PC-3 (cell line): ENCODE measurements around the gene PODN. TPM values are rescaled to one million over a fixed set of nuclear protein-coding genes. Genes with fewer than 3 reads are reported as not detected.

Source experiments
- ATAC-seq: fragments of 200-7000 bp; cut with Tn5 transposase; 2 replicates; pipeline ENCODE4 v1.9.1; 2020; ENCODE audit warnings: mild to moderate bottlenecking, moderate library complexity
- BruUV-seq: library from RNA; stranded (reverse); fragments of 400-500 nt; replicated peaks from 2 replicates; lab custom pipeline; 2021; lab: Mats Ljungman, UMichigan
- CTCF ChIA-PET: fragments of 300-600 bp; sonication (Branson Sonifier 250); formaldehyde crosslinking; loops from one replicate; lab custom pipeline; 2022; ENCODE audit warnings: antibody characterized with exemption; lab: Charles Lee
- POLR2A ChIA-PET: fragments of 300-600 bp; sonication (Branson Sonifier 250); formaldehyde crosslinking; loops from one replicate; lab custom pipeline; 2022; ENCODE audit warnings: antibody characterized with exemption; ENCODE audit not compliant: unreplicated experiment; lab: Charles Lee
- DNase-seq: peaks from one replicate; pipeline ENCODE4 v3.0.0-alpha.2; 2015
- H2AFZ ChIP-seq: fragments of 300-600 bp; sonication (generic); 2 replicates; pipeline ENCODE4 v1.6.0; 2016; ENCODE audit warnings: antibody characterized with exemption, low read length
- H3F3A ChIP-seq: fragments of 300-600 bp; sonication (generic); one replicate; pipeline ENCODE4 v1.6.0; 2017; ENCODE audit warnings: antibody characterized with exemption, low read length, control low read depth, mild to moderate bottlenecking; ENCODE audit not compliant: unreplicated experiment
- H3K27ac ChIP-seq: fragments of 300-600 bp; sonication (generic); 2 replicates; pipeline ENCODE4 v1.5.1; 2016; ENCODE audit warnings: mild to moderate bottlenecking, low read length
- H3K27me3 ChIP-seq: fragments of 300-600 bp; sonication (generic); 2 replicates; pipeline ENCODE4 v1.6.1; 2016; ENCODE audit warnings: low read length, mixed read lengths
- H3K36me3 ChIP-seq: fragments of 300-600 bp; sonication (generic); 2 replicates; pipeline ENCODE4 v1.6.1; 2016; ENCODE audit warnings: low read depth, mixed run types, low read length, mixed read lengths
- H3K4me1 ChIP-seq: fragments of 300-600 bp; sonication (generic); 2 replicates; pipeline ENCODE4 v1.5.1; 2016; ENCODE audit warnings: low read length; ENCODE audit not compliant: insufficient read depth
- H3K4me2 ChIP-seq: fragments of 300-600 bp; sonication (generic); 2 replicates; pipeline ENCODE4 v1.6.0; 2016; ENCODE audit warnings: low read length
- H3K4me3 ChIP-seq: fragments of 300-600 bp; sonication (generic); 2 replicates; pipeline ENCODE4 v1.5.1; 2016; ENCODE audit warnings: mild to moderate bottlenecking, low read length, mixed read lengths
- H3K79me2 ChIP-seq: fragments of 300-600 bp; sonication (generic); 2 replicates; pipeline ENCODE4 v1.6.1; 2017; ENCODE audit warnings: low read length, mixed read lengths
- H3K9ac ChIP-seq: fragments of 300-600 bp; sonication (generic); 2 replicates; pipeline ENCODE4 v1.6.0; 2016; ENCODE audit warnings: mild to moderate bottlenecking, low read length
- H3K9me2 ChIP-seq: fragments of 300-600 bp; sonication (generic); replicated peaks from 2 replicates; pipeline ENCODE4 v1.6.1; 2016; ENCODE audit warnings: mixed run types, low read length, mixed read lengths
- H3K9me3 ChIP-seq: fragments of 300-600 bp; sonication (generic); 2 replicates; pipeline ENCODE4 v1.6.1; 2016; ENCODE audit warnings: low read length, mixed read lengths
- H4K20me1 ChIP-seq: fragments of 300-600 bp; sonication (generic); 2 replicates; pipeline ENCODE4 v1.6.1; 2016; ENCODE audit warnings: low read length, mixed read lengths
- EZH2 ChIP-seq: fragments of 300-600 bp; sonication (generic); IDR thresholded peaks from one replicate; pipeline ENCODE4 v1.6.1; 2017; ENCODE audit warnings: antibody characterized with exemption, mild to moderate bottlenecking, low read length; ENCODE audit not compliant: unreplicated experiment
- EZH2phosphoT487 ChIP-seq: fragments of 300-600 bp; sonication (generic); IDR thresholded peaks from 2 replicates; pipeline ENCODE4 v1.6.1; 2018; ENCODE audit warnings: mild to moderate bottlenecking, antibody characterized with exemption, low read length, borderline replicate concordance
- intact Hi-C: fragments of 100-400 bp; cut with micrococcal nuclease; formaldehyde crosslinking; loops from 2 replicates; pipeline ENCODE4 v1.9.0; 2023
- total RNA-seq: library from RNA; depleted of rRNA; stranded (reverse); fragments of >200 nt; gene quantifications from 2 replicates; pipeline ENCODE4 v1.2.3, GENCODE V29; 2014
- TF ChIP-seq, protein P1 (sequence below): fragments of 300-600 bp; sonication (generic); conservative IDR thresholded peaks from 2 replicates; pipeline ENCODE4 v1.5.1; 2017; ENCODE audit warnings: antibody characterized with exemption, low read depth, mild to moderate bottlenecking, low read length

PODN gene
- total RNA-seq, 1 experiment from 2014 or later, result not detected

DNA sequence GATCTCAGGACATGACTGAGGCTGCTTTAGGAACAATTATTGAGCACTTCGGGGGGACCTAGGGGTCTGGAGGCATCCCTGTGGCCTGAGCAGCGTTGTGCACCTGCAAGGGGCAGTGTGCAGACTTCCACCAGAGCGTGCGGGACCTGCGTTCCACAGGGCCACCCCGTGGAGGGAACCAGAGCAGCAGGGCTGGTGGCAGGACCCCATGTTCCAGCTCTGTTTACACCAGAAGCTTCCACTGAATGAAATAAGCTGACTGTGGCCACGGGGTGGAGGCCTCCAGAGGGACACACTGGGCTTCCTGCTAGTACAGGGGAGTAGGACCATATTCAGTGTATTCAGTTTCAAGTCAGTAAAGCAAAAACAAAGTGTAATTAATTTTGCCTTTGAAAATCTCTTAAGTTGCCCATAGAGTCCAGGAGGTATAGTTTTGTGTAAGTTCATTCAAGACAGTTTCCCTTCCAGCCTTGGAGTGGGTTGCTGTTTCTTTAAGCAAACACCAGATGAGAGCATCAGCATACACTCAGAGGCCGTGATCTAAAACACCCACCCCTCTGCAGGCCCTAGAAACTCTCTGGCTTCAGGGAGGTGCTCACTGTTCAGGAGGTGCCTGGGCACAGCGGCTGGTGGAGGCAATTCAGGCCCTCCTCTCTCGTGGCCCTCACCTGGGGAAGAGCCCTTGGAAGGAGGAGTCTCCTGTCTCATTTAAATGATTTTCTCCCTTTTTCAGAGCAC is 63.8 kb downstream of the PODN start:
- CTCF ChIA-PET, result no interaction called here
- intact Hi-C loops, result no loop called here
- ATAC-seq, result no peak
- H3K9me3 ChIP-seq, result no peaks in the 10 kb centered on the region
- H3K4me2 ChIP-seq, result no peak overlapping the region
- no peaks in the 10 kb centered on the region for H3K36me3 ChIP-seq
- no peaks in the 10 kb centered on the region for H3K79me2 ChIP-seq
- no peak overlapping the region for H3K27ac ChIP-seq
- no TSS peak for BruUV-seq
- H2AFZ ChIP-seq, result no peak overlapping the region
- no peaks in the 10 kb centered on the region for H3K9me2 ChIP-seq
- H3F3A ChIP-seq, result no peaks in the 10 kb centered on the region
- no peaks in the 10 kb centered on the region for H3K27me3 ChIP-seq
- no peak for DNase-seq
- TF ChIP-seq, protein P1, sequence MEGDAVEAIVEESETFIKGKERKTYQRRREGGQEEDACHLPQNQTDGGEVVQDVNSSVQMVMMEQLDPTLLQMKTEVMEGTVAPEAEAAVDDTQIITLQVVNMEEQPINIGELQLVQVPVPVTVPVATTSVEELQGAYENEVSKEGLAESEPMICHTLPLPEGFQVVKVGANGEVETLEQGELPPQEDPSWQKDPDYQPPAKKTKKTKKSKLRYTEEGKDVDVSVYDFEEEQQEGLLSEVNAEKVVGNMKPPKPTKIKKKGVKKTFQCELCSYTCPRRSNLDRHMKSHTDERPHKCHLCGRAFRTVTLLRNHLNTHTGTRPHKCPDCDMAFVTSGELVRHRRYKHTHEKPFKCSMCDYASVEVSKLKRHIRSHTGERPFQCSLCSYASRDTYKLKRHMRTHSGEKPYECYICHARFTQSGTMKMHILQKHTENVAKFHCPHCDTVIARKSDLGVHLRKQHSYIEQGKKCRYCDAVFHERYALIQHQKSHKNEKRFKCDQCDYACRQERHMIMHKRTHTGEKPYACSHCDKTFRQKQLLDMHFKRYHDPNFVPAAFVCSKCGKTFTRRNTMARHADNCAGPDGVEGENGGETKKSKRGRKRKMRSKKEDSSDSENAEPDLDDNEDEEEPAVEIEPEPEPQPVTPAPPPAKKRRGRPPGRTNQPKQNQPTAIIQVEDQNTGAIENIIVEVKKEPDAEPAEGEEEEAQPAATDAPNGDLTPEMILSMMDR, result no peak
- no peak for TF ChIP-seq EZH2
- no peak for TF ChIP-seq EZH2phosphoT487
- no peak overlapping the region for H3K4me3 ChIP-seq
- no peak overlapping the region for H3K9ac ChIP-seq
- peaks cover 11% of the 10 kb centered on the region for H3K4me1 ChIP-seq
- H4K20me1 ChIP-seq, result no peaks in the 10 kb centered on the region
- POLR2A ChIA-PET, result no interaction called here

DNA sequence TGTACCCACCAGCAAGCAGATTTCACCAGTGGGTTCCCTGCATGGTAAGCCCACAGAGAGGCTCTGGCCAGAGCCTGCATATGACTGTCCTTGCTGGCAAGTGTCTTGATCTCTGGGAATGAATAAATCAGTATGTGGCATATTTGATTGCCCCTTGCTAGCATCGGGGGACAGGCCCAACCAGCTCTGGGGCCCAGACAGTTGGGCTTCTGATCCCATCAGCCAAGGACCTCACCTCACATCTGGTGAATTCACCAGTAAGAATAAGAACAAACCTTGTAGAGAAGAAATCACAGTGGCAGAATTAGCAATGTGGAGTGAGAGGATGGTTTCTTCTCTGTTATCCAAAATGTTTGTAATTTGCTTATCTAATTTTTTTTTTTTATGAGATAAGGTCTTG is 64.5 kb downstream of the PODN start:
- ChIA-PET POLR2A (no interaction called here), CTCF (no interaction called here)
- Histone ChIP-seq H3F3A (no peaks in the 10 kb centered on the region), H3K9me2 (no peaks in the 10 kb centered on the region), H3K9ac (no peak overlapping the region), H3K9me3 (no peaks in the 10 kb centered on the region), H2AFZ (no peak overlapping the region), H4K20me1 (no peaks in the 10 kb centered on the region), H3K4me3 (no peak overlapping the region), H3K79me2 (no peaks in the 10 kb centered on the region), H3K27ac (no peak overlapping the region), H3K4me2 (no peak overlapping the region), H3K36me3 (no peaks in the 10 kb centered on the region), H3K27me3 (no peaks in the 10 kb centered on the region), H3K4me1 (peaks cover 9% of the 10 kb centered on the region)
- TF ChIP-seq EZH2phosphoT487 (no peak), EZH2 (no peak)
- TF ChIP-seq, protein P1, result no peak
- DNase-seq (no peak), ATAC-seq (no peak)
- no TSS peak for BruUV-seq
- intact Hi-C loops, result no loop called here

DNA sequence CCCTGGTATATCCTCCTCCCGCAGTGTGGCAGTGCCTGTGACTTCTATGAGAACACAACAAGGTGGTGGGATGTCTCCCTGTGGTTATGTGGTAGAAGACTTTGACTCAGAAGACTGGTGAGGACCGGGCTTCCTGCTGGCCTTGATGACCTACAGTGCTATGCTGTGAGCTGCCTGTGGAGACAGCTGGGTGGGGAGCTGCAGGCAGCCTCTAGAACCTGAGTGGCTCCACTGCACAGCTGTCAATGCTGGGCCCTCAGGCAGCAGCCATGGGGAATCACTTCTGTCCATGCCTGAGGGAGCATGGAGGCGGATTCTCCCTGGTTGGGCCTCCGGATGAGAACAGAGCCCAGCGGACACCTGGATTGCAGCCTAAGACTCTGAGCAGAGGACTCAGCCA is 65.5 kb downstream of the PODN start:
- no peak for ATAC-seq
- ChIA-PET CTCF (no interaction called here), POLR2A (no interaction called here)
- no peaks in the 10 kb centered on the region for H3K9me3 ChIP-seq
- no peak overlapping the region for H3K27ac ChIP-seq
- no peak overlapping the region for H3K9ac ChIP-seq
- H3K36me3 ChIP-seq, result no peaks in the 10 kb centered on the region
- intact Hi-C loops, result no loop called here
- no TSS peak for BruUV-seq
- H4K20me1 ChIP-seq, result no peaks in the 10 kb centered on the region
- H3K27me3 ChIP-seq, result no peaks in the 10 kb centered on the region
- DNase-seq, result no peak
- no peaks in the 10 kb centered on the region for H3K79me2 ChIP-seq
- H2AFZ ChIP-seq, result no peak overlapping the region
- H3K4me3 ChIP-seq, result no peak overlapping the region
- H3F3A ChIP-seq, result no peaks in the 10 kb centered on the region
- TF ChIP-seq EZH2 (no peak), EZH2phosphoT487 (no peak)
- TF ChIP-seq, protein P1, result no peak
- H3K9me2 ChIP-seq, result no peaks in the 10 kb centered on the region
- no peak overlapping the region for H3K4me2 ChIP-seq
- no peaks in the 10 kb centered on the region; the same call in 1 of the 2 replicates for H3K4me1 ChIP-seq
